Peyer's patch (tissue), 4 donors: ENCODE measurements around the gene FBXO10. TPM values are rescaled to one million over a fixed set of nuclear protein-coding genes. Genes with fewer than 3 reads are reported as not detected.

ENCODE experiments used
- DNase-seq, 3 donors: peaks; one replicate each; pipeline ENCODE4 v3.0.0-alpha.2; 2017 to 2019
- H3K27ac ChIP-seq, 4 donors: fragments of 200-600 bp; sonication (generic); one replicate each; pipeline ENCODE4 v1.5.1; 2016 to 2019
- H3K27me3 ChIP-seq, 2 donors: fragments of 200-600 bp; sonication (generic); one replicate each; pipeline ENCODE4 v1.5.1; 2019
- H3K36me3 ChIP-seq, 3 donors: fragments of 200-600 bp; sonication (generic); one replicate each; pipeline ENCODE4 v1.5.1; 2016 to 2019
- H3K4me1 ChIP-seq, 4 donors: fragments of 200-600 bp; sonication (generic); one replicate each; pipeline ENCODE4 v1.5.1; 2016 to 2019
- H3K4me3 ChIP-seq, 4 donors: fragments of 200-600 bp; sonication (generic); 1 replicate in 3 of 4; 2 replicates in 1 of 4; pipeline ENCODE4 v1.5.1; 2016 to 2019; ENCODE audit warnings: mild to moderate bottlenecking in 1 of 4
- H3K9me3 ChIP-seq, 4 donors: fragments of 200-600 bp; sonication (generic); one replicate each; pipeline ENCODE4 v1.5.1; 2016 to 2019; ENCODE audit warnings: mild to moderate bottlenecking in 1 of 4
- POLR2A ChIP-seq, 2 donors: fragments of 450-650 bp; IDR thresholded peaks; one replicate each; pipeline ENCODE4 v1.5.1; 2017; ENCODE audit warnings: antibody characterized with exemption in 2 of 2, mild to moderate bottlenecking in 2 of 2, moderate library complexity in 2 of 2
- total RNA-seq, 4 donors: library from RNA; depleted of rRNA; stranded (reverse); fragments of >200 nt; gene quantifications; one replicate each; pipeline ENCODE4 v1.1.0, GENCODE V29; 2016
- TF ChIP-seq, protein P1 (sequence below), 6 experiments: fragments of 450-650 bp in 4 of 6; fragments of 200-600 bp in 2 of 6; sonication (generic) in 1 of 6; IDR thresholded peaks; one replicate each; pipeline ENCODE4 v1.5.1; 2017 to 2019; ENCODE audit warnings: antibody characterized with exemption in 6 of 6, mild to moderate bottlenecking in 3 of 6, moderate library complexity in 1 of 6

The FBXO10 gene
- total RNA-seq, 4 donors from 2014 or later, result 1.6 to 12.4 (median 4.2) TPM

DNA sequence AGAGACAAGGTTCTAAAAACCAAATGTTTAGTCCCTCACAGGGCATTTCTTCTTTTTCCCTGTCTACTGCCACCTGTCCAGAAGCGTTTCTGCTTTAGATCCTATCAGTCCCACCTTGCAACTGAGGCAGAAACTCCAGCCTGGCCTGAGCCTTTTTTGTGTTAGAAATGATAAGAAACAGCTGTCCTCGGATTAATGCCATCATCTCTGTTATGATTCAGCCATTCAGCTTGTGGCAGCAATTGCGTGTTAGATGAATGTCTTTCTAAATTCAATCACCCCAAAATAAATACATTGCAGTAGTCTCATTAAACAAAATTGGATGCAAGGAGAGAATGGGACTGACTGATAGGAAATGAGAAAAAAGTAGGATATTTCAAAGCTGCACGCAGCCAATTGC, 46.3 kb upstream of the FBXO10 start:
- no peak for TF ChIP-seq POLR2A (IDR thresholded peaks at IDR 0.05)
- TF ChIP-seq, protein P1, sequence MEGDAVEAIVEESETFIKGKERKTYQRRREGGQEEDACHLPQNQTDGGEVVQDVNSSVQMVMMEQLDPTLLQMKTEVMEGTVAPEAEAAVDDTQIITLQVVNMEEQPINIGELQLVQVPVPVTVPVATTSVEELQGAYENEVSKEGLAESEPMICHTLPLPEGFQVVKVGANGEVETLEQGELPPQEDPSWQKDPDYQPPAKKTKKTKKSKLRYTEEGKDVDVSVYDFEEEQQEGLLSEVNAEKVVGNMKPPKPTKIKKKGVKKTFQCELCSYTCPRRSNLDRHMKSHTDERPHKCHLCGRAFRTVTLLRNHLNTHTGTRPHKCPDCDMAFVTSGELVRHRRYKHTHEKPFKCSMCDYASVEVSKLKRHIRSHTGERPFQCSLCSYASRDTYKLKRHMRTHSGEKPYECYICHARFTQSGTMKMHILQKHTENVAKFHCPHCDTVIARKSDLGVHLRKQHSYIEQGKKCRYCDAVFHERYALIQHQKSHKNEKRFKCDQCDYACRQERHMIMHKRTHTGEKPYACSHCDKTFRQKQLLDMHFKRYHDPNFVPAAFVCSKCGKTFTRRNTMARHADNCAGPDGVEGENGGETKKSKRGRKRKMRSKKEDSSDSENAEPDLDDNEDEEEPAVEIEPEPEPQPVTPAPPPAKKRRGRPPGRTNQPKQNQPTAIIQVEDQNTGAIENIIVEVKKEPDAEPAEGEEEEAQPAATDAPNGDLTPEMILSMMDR (IDR thresholded peaks at IDR 0.05), result no peak
- H3K27me3 ChIP-seq, result no peaks in the 10 kb centered on the region
- H3K4me3 ChIP-seq, result no peak overlapping the region
- H3K9me3 ChIP-seq, result no peaks in the 10 kb centered on the region
- DNase-seq, result no peak
- H3K27ac ChIP-seq, result no peak overlapping the region
- no peaks in the 10 kb centered on the region for H3K4me1 ChIP-seq
- H3K36me3 ChIP-seq, result no peaks in the 10 kb centered on the region

DNA sequence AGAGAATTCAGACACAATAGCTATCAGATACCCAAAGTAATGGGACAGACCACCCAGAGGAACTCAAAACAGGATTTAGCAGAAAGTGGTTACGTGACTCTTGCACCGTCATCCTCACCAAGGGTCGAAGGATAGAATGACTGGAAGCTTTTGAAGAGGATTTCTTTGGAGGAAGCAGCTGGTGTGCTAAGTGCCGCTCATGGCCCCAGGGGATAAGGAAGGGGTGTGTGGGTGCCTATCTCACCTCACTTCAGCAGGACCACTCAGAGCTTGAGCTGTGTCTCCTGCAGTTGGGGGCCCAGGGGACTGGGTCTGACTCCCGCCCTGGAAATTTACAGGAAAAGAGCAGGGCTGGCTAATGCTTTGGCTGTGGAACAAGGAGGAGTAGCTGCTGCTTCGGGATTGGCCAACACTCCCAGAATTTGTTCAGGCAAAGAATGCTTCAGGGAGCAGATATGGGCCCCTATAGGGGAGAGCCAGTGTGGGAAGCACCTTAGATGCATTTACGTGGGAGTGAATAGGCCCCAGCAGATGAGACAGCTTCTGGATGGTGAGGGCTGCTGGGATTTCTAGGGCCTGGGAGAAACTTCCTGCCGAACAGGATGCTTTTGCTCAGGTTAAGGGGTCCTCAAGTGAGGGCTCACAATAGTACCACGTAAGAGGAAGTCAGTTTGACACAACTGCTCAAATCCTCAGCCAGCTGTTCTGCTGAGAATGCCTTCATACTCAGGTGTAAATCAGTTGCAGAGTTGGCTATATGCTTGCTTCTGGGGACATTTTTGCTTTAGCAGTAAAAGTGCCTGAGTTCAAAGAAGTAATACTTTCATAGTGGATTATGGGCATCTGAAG, 45.3 kb upstream of the FBXO10 start:
- Histone ChIP-seq H3K27ac (no peak overlapping the region), H3K9me3 (no peaks in the 10 kb centered on the region), H3K36me3 (no peaks in the 10 kb centered on the region), H3K4me1 (no peaks in the 10 kb centered on the region), H3K27me3 (no peaks in the 10 kb centered on the region), H3K4me3 (no peak overlapping the region)
- no peak for TF ChIP-seq POLR2A (IDR thresholded peaks at IDR 0.05)
- TF ChIP-seq, protein P1 (IDR thresholded peaks at IDR 0.05), result no peak
- DNase-seq, result no peak

DNA sequence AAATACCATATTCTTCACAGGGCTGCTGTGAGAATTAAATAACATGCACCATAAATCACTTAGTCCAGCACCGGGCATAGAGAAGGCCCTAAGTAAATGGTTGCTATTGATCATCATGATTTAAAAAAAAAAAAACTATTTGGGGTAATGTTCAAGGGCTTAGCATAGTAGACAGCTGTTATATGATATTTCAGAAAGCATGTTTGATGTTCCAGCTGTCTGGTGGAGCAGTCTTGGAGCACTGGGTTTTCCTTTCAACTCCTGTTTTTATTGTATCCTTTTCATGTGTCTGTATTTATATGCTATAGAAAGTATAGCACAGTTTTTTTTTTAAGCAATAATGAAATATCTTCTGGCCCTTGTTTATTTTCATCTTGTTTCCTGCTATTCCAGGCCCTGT, 44.2 kb upstream of the FBXO10 start:
- Histone ChIP-seq H3K27me3 (no peaks in the 10 kb centered on the region), H3K4me1 (no peaks in the 10 kb centered on the region), H3K27ac (no peak overlapping the region), H3K4me3 (no peak overlapping the region), H3K9me3 (no peaks in the 10 kb centered on the region), H3K36me3 (no peaks in the 10 kb centered on the region)
- TF ChIP-seq POLR2A (IDR thresholded peaks at IDR 0.05), result no peak
- TF ChIP-seq, protein P1 (IDR thresholded peaks at IDR 0.05), result no peak
- no peak for DNase-seq

DNA sequence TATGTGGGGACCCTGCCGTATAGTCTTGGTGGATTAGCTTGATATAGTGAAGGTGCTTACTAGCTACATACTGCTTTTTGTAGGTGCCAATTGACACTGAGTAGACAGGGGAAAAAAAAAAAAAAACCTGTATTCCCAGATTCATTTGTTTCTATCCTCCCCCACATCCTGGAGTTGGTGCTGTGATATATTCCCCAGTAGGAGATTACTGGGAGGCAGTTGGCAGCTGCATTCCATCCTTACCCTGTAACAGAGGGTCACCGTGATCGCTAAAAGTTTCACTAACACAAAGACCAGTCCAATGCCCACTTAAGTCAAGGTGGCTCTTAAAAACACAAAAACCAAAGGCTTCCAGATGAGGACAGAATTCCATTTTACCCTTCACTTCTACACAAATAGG, 43.6 kb upstream of the FBXO10 start:
- H3K4me3 ChIP-seq, result no peak overlapping the region
- H3K36me3 ChIP-seq, result no peaks in the 10 kb centered on the region
- no peak for DNase-seq
- no peaks in the 10 kb centered on the region for H3K9me3 ChIP-seq
- no peak overlapping the region for H3K27ac ChIP-seq
- no peak for TF ChIP-seq POLR2A (IDR thresholded peaks at IDR 0.05)
- TF ChIP-seq, protein P1 (IDR thresholded peaks at IDR 0.05), result no peak
- no peaks in the 10 kb centered on the region for H3K4me1 ChIP-seq
- no peaks in the 10 kb centered on the region for H3K27me3 ChIP-seq

DNA sequence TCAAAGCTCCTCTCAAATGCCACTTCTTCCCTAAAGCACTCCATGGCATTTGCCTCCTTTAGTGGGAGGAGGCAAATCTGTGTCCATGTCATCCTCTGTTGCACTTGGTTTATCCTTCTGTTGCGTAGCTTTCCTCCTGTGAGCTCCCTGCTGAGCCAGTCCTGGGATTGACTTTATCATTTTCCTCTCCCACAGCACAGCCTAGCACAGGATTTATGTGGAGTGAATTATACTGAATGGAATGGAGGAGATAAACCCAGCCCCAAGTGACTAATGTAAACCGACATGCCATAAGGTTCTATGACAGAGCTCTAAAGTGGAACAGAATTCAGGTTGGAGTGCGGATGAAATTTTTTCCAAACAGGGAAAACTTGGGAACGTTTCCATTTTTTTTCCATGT, 42.6 kb upstream of the FBXO10 start:
- no peak for TF ChIP-seq POLR2A (IDR thresholded peaks at IDR 0.05)
- TF ChIP-seq, protein P1 (IDR thresholded peaks at IDR 0.05), result no peak
- H3K4me1 ChIP-seq, result no peaks in the 10 kb centered on the region
- no peaks in the 10 kb centered on the region for H3K27me3 ChIP-seq
- no peak overlapping the region for H3K4me3 ChIP-seq
- no peaks in the 10 kb centered on the region for H3K36me3 ChIP-seq
- H3K9me3 ChIP-seq, result no peaks in the 10 kb centered on the region
- DNase-seq, result no peak
- no peak overlapping the region for H3K27ac ChIP-seq
